Medulla oblongata (tissue), 1 donor: ENCODE results near the gene PNRC2.
A peak's percentile ranks its signal among the peaks of the same experiment; 100 is the strongest.

Experiments used
- DNase-seq: peaks from one replicate; pipeline ENCODE4 v3.0.0-alpha.2; 2015; ENCODE audit errors: extremely low spot score

Gene PNRC2, protein sequence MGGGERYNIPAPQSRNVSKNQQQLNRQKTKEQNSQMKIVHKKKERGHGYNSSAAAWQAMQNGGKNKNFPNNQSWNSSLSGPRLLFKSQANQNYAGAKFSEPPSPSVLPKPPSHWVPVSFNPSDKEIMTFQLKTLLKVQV

DNA sequence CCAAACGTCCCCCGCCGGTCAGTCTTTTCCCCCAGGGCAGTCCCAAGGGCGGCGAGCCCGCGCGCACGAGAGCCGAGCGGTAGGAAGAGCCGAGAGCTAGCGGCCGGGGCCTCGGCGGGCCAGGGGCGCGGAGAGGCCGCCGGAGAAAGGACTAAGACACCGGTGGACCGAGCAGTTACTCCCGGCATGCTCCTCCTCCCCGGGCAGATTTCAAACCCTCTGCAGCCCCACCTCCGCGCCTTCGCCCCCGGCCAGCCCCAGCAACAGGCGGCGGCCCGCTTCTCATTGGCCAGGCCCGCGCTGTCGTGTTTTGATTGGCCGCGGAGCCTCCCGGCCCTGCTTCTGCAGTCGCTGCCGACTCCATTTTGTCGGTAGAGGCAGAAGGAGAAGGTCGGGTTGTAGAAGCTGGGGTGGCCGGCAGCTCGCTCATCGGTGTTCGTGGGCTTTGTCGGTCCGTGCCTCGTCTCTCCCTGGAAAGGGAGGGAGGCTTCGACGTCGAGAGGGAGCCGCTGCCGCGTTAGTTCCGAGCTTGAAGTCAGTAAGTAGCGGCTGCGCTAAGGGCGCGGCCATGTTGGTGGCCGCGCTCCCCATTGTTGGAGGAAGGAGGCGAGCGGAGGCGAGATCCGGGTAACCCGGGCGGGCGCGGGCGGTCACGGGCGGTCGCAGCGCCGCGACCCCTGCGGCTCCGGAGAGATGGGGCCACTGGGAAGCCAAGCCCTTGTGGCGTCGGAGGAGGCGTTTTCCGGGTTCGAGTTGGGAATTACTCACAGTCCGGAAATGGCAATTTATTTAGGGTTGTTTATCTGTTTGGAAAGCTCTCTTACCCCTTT is at the start of gene PNRC2:
TSS of gene PNRC2 (plus strand) at position 368 of the 830 bp plus-strand sequence. CDS start 1,630 bp downstream, outside the sequence.
- DNase-seq: peak; percentile 97

DNA sequence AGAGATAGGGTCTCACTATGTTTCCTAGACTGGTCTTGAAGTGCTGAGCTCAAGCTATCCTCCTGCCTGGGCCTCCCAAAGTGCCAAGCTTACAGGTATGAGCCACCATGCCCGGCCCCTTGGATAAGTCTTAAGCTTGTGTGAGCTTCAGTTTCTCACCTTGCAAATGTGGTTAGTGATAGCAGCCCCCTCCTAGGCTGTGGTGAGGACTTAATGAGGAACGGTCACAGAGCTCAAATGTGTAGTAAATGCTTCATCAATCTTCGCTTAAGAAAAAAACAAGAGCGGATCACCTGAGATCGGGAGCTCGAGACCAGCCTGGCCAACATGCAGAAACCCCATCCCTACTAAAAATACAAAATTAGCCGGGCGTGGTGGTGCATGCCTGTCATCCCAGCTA is 49.5 kb upstream of the PNRC2 start:
- DNase-seq: no peak

DNA sequence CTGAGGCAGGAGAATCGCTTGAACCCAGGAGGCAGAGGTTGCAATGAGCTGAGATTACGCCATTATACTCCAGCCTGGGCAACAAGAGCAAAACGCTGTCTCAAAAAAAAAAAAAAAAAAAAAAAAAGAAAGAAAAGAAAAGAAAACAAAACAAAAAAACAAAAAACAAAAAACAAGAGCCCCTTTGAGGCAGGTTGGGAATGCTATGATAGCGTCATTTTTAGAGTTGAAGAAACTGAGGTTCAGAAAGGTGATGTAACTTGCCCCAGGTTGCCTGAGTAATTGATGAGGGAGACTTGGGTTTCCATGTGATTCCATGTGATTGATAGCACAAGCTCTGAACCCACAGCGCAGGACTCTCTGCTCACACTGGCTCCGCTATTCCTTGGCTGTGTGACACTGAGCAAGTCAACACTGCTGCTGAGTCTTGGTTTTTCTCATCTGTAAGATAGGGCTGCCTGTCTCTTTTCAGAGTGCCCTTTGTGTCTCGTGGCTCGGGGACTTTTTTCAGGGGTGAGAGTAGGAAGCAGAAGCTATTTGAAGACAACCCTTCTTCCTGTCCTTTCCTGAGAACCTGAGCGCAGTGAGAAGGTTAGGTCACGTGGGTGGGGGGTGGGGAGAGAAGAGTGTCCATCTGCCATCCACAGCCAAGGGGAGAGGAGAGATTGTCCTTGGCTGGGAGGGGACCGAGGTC is 48.9 kb upstream of the PNRC2 start:
- DNase-seq: no peak

DNA sequence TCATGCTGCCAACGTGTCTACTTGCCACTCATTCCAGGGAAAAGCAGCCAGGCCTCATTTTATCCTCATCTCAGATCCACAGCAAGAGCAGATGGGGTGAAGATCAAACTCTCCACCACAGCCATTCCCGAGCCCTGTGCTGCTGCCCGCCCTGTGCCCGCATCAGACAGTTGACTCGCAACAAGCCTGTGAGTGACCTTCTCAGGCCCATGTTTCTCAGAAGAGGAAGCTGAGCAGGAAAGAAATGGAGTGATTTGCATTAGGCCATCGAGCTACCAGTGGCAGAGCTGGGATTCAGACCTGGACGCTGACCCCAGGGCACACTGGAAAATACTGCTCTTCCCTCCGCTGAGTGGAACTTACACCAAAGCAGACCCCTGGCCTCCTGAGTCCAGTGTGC is 47.7 kb upstream of the PNRC2 start:
- DNase-seq: no peak

DNA sequence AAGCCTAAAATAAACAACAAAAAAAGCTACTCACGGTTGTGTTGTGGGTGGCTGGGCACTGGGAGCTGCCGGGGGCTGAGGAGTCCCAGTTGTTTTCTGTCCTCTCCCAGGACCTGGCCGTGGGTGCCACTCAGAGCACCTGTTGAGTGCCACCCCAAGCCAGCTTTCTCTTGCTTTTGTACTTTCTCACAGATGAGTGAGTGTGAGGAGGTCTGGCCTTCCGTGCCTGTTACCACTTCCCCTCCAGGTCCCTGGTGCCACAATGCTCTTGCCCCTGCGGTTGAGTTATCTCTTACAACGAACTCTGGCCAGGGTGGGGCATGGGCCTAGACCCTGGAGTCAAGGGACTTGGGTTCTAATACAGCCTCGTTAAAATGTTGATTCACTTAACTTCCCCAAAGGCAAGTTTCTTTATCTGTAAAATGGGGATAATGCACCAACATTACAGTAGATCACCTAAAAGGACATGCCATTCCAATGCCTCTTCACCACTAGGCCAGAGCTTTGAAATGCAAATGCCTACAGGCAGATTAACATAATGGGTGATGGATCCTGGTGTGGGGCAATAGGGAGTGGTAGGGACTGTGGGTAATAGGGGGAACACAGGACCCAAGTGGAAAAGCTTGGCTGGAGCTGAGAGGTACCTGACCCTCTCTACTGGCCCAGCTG is 46.3 kb upstream of the PNRC2 start, which contains the start of gene CNR2:
TSS of gene CNR2 (minus strand) at position 151 of the 669 bp plus-strand sequence. CDS start 37,745 bp downstream, outside the sequence.
- no peak for DNase-seq

DNA sequence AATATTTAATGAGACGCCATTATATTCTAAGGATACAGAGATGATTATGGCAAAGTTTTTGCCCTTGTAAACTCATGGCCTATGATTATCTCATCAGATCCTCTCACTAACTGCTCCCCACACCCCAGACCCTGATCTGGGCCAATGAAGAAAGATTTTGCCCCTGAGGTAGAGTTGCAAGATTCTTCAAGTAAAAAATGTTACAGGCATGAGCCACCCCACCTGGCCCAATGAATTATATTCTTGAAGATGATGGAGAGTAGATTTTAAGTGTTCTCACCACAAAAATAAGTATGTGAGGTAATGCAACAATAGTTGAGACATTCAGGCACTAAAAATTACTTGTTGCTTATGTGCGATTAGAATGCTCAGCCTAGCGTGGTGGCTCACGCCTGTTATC is 44.7 kb upstream of the PNRC2 start:
- no peak for DNase-seq

DNA sequence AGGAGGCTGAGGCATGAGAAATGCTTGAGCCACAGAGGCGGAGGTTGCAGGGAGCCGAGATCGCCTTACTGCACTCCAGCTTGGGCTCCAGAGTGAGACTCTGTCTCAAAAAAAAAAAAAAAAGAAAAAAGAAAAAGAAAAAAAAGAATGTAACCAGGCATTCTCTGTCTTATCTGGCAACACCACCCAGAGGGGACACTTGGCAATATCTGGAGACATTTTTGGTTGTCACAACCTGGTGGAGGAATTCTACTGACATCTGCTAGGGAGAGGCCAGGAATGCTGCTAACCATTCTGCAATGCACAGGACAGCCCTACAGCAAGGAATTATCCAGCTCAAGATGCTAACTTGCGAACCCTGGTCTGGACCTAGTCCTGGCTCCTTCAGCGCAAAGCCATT is 44.2 kb upstream of the PNRC2 start:
- DNase-seq: no peak

DNA sequence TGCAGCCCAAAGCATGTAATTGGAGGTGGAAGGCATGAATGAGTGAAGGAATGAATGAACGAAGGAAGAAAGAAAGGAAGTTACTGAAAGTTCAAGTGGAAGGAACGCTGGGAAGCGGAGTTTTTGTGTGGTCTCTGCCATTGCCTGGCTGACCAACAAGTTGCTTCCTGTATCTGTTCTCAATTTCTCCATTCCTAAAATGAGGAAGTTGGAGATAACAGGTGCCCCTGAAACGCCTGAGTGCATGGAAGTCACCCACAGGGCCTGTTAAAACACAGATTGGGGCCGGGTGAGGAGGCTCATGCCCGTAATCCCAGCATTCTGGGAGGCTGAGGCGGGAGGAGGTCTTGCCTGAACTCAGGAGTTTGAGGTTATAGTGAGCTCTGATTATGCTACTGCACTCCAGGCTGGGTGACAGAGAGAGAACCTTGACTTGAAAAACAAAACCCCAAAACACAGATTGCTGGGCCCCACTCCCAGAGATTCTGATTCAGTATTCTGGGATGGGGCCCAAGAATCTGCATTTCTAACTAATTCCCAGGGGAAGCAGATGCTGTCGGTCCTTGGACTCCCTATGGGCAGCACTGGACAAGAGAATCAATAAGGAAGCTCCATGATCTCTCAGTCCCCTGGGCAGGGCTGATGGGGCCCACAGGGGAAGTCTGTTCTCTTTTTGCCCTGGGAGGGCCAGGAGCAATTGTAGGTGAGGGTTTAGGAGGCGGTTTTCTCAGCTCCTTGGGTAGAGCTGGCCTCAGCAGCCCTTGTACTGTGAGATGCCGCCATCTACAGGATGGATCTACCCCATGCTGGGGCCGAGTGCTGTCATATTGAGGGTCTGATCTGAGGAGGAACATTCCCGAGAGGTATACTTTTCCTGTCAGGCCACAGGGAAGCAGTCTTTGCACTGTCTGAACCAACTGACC is 43.2 kb upstream of the PNRC2 start:
- DNase-seq: peak; percentile 62

DNA sequence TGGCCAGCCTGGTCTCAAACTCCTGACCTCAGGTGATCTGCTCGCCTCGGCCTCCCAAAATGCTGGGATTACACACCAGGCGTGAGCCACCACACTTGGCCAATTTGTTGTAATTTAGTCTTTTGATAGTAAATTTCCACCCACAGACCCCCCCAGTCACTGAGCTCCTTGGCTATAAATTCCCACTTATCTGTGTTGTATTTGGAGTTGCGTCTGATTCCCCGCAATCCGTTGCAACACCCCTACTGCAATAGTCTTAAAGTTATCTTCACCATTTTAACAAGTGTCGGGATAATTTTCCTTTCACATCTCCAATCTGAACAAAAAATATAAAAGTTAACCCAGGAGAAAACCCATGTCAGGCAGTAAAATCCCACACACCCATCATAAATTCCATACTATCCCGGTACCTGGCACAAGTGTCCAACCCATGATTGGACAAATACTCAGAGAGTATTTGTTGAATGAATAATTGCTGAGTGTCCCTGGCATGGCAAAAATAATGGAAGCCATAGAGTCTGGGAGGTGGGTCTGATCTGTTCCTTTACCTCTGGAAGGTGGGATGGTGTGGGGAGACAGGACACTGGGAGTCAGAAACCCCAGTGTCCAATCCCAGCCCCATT is 37.2 kb upstream of the PNRC2 start:
- DNase-seq: no peak

DNA sequence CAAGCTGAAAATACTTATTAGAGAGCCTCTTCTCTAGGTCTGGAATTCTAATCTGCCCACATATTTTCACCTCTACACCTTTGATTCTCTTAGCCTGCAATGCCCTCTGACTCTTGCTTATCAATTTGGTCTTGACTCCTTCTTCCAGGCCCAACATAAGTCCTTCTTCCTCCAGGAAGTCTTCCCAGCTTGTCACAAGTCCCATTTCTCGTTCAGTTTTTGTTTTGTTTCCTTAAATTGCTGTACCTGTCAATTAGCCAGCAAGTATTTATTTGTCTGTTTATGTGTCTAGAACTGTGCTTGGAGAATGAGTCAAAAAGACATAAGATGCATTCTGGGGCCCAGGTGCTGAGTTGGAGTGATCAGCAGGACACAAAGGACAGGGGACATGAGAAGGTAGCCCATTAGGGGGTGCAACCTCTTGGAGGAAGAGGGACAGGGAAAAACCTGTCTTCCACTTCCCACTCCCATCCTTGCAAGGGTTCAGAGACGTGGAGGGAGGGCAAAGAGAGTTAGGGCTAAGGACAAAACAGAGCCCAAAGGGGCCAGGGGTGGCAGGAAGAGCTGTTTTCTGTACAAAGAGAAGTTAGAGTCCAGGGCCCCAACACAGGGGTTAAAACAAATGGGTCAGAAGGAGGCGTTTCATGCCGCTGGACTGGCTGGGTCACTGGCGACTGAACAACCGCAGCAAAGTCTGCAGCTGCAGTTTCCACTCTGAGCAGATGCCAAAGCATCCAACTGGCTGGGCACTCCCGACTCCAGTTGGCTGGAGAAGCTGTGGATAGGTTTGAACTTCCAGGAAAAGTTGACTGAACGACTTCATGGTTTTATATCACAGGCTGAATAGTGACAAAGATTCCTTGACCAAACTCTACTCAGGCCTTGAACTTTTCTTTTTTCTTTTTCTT is 35.8 kb upstream of the PNRC2 start:
- DNase-seq: no peak

DNA sequence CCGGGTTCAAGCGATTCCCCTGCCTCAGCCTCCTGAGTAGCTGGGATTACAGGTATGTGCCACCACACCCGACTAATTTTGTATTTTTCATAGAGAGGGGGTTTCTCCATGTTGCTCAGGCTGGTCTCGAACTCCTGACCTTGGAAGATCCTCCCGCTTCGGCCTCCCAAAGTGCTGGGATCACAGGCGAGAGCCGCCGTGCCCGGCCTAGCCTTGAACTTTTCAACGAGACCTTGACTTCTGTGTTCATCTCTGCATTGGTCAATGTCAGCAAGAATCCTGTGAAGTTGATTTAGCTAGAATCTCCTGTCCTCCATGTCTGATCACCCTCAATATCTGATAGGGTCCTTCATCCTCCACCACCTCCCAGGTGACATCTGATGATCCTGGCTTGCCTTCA is 35.0 kb upstream of the PNRC2 start:
- DNase-seq: no peak

DNA sequence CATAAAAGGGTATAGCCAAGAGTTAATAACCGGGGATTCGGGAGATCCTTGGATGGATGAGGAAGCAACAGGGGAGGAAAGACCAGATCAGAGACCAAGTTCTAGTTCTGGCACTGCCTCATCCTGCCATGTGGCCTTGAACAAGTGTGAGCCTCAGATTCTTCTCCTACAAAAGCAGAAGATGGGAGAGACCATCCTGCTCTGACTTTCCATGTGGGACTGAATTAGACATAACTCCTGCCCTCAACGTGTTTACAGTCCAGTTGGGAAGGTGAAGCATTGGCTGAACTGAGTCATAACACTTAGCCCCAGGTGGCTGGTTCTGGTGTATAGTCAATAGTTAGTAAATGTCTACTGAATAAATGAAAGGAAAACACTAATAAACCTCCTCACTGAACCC is 34.3 kb upstream of the PNRC2 start:
- DNase-seq: no peak

DNA sequence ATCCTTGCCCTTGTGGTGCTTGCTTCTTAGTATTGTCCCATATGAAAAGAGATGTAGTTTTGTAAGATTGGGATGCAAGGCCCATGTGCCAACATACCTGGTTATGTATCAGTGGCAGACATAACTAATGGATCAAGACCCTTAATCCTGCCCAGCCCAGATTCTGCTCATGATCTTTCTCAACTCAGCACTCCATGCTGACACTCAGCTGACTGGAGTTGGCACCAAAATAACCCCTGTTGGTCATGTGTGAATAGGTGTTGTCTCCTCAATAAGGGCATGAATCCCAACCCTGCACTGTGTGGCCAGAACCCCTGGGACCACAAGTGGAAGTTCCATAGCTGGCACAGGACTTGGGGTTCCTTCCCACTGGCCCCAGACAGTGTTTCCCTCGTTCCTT is 32.5 kb upstream of the PNRC2 start:
- DNase-seq: no peak

DNA sequence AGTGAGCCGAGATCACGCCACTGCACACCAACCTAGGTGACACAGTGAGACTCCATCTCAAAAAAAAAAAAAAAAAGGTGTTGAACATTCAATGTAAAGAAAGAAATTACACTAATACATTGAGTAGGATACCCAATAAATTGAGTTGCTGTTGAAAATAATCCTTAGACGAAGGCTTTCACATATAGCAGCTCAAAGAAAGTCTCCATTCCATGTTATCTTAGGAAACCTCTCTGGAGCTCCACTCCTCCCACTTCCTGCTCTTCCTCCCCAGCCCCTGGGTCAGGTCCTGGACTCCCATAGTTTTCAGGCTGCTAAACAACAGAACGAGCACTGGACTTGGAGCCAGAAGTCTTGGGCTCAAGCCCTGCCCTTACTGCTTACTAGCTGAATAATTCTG is 30.8 kb upstream of the PNRC2 start:
- no peak for DNase-seq

DNA sequence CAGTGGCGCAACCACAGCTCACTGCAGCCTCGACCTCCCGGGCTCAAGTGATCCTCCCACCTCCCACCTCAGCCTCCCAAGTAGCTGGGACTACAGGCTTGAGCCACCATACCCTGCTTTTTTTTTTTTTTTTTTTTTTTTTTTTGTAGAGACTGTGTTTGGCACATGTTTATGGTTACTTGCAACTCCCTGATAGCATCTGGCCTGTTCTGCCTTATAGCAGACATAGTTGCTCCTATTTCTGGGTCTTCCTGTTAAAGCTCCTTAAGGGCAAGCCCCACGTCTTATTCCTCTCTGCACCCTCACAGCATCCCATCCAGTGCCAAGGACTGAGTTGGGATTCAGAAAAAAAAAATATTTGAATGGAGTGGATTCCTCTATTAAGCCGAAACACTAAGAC is 29.4 kb upstream of the PNRC2 start:
- DNase-seq: no peak

DNA sequence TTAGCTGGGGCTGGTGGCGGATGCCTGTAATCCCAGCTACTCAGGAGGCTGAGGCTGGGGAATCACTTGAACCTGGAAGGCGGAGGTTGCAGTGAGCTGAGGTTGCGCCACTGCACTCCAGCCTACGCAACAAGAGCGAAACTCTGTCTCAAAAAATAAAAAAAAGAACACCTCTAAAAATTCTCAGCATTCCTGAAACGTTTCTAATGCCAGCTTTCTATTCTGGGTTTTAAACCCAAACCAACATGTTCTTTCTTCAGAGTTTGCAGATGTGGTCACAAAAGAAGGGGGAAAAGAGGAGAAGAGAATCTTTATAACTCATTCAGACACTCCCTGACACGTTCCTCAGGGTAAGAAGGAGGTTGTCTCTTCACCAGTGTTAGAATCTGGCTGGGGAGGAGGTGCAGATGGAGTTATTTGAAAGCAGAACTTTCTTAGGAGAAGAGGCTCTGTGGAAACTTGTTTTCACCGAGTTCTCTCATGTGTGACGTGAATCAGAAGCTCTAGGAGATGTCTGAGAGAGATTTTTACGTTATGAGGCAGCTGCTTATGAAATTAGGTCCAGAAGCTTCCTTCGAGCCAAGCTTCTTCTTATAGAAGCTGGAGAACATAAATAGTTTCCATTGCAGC is 28.7 kb upstream of the PNRC2 start:
- no peak for DNase-seq

DNA sequence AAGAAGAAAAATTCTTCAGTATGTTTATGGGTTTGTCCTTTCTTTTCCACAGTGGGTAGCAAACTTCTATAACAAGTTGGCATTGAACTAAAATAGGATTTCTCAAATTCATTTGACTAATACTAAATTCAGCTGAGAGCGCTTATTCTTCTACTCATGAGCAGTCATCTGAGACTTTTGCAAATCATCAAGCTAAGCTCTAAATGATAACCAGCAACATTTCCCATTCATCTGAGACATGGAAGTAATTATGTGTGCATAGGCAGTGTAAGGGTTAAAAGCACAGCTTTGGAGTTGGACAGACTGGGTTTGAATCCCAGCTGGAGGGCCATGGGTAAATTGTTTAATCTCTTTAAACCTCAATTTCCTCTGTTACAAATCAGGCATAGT is 28.1 kb upstream of the PNRC2 start:
- no peak for DNase-seq

DNA sequence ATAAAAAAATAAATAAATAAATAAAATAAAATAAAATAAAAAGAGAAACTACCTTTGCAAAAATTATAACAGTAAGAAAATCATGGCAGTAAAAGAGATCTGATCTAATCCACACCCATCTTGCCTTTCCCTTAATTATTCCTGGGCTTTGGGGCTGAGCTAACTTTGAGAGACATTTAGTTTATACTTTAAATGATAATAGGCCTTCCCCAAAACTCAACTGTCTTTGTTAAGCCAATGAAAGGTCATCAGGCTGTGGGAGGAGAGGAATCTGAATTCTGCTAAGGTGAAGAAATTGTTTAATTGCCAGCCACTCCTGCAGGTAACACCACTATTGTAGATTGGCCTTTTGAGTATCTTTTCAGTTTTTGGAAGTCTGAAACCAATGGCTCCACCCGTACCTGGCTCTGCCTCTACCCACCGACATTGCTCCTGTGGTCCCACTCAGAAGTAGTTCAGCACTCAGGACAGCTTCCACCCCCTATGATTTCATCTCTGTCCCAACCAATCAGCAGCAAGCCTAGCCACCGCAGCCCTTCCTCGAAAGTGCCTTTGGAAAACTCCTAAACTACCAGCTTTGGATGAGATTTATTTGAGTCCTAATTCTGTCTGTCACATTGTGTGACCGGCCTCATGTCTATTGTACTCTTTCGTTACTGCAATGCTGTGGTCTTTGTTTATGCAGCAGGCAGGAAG is 23.0 kb upstream of the PNRC2 start:
- no peak for DNase-seq

DNA sequence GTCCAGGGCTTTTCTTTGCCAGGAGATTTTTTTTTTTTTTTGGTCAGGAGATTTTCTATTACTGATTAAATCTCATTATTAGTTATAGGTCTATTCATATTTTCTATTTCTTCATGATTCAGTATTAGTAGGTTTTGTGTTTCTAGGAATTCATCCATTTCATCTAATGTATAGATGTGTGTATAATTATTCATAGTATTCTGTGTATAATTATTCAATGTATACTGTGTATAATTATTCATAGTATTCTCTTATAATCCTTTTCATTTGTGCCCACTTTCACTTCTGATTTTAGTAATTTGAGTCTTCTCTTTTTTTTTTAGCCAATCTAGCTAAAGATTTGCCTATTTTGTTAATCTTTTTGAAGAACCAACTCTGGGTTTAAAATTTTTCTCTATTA is 12.3 kb upstream of the PNRC2 start:
- no peak for DNase-seq
